HTERT RPE-1 (cell line): ENCODE results near the gene CD300C.
"Not testable (repeated sequence)": the region's sequence is repeated elsewhere in the genome, so short reads cannot be mapped to it uniquely, and the experiment has no call there.

Source experiments
- in situ Hi-C: fragments of 300-500 bp; cut with MboI; formaldehyde crosslinking; loops from 4 replicates; pipeline ENCODE4 v1.14.3; 2020; ENCODE audit warnings: low sequenced_read_pairs

The CD300C gene

GRCh38 chr17:74536890-74537289 is 9.0 kb downstream of the CD300C start:
- in situ Hi-C loops = no loop called here

- in situ Hi-C loops = no loop called here
These were observed 13.8 kb downstream of the CD300C start for GRCh38 chr17:74532115-74532514.

- in situ Hi-C loops = no loop called here
These were observed 14.6 kb downstream of the CD300C start, which contains the start of gene CD300LB for GRCh38 chr17:74531231-74531761. TSS of gene CD300LB (minus strand) at chr17:74531475. CDS start at chr17:74531350, 125 bp downstream.

GRCh38 chr17:74530831-74531150 is 15.1 kb downstream of the CD300C start:
- in situ Hi-C loops = no loop called here

- in situ Hi-C loops = no loop called here
These were observed 16.7 kb downstream of the CD300C start for GRCh38 chr17:74529243-74529642.

- in situ Hi-C loops = no loop called here
These were observed 17.3 kb downstream of the CD300C start for GRCh38 chr17:74528491-74529199.

GRCh38 chr17:74527756-74528155 is 18.2 kb downstream of the CD300C start:
- in situ Hi-C loops = no loop called here

- in situ Hi-C loops = no loop called here
These were observed 18.8 kb downstream of the CD300C start for GRCh38 chr17:74527081-74527480.

- in situ Hi-C loops = no loop called here
These were observed 19.2 kb downstream of the CD300C start for GRCh38 chr17:74526681-74527080.

GRCh38 chr17:74525781-74526288 is 20.1 kb downstream of the CD300C start:
- in situ Hi-C loops = no loop called here

GRCh38 chr17:74525465-74525725 is 20.5 kb downstream of the CD300C start:
- in situ Hi-C loops = no loop called here

- in situ Hi-C loops = no loop called here
These were observed 21.1 kb downstream of the CD300C start for GRCh38 chr17:74524653-74525464.

GRCh38 chr17:74523308-74523707 is 22.6 kb downstream of the CD300C start:
- in situ Hi-C loops = no loop called here

- in situ Hi-C loops = no loop called here
These were observed 23.4 kb downstream of the CD300C start for GRCh38 chr17:74522381-74523105.

- in situ Hi-C loops = no loop called here
These were observed 24.2 kb downstream of the CD300C start for GRCh38 chr17:74521701-74522201.

GRCh38 chr17:74520790-74521480 is 25.0 kb downstream of the CD300C start:
- in situ Hi-C loops = no loop called here

- in situ Hi-C loops = no loop called here
These were observed 25.9 kb downstream of the CD300C start for GRCh38 chr17:74520016-74520434.

GRCh38 chr17:74518413-74518981 is 27.4 kb downstream of the CD300C start:
- in situ Hi-C loops = not testable (repeated sequence)

GRCh38 chr17:74516561-74517328 is 29.2 kb downstream of the CD300C start:
- in situ Hi-C loops = no loop called here

GRCh38 chr17:74515941-74516340 is 30.0 kb downstream of the CD300C start:
- in situ Hi-C loops = no loop called here
